HepG2 (cell line): Measurements from ENCODE around the gene PSMD8. TPM values are rescaled to one million over a fixed set of nuclear protein-coding genes. Genes with fewer than 3 reads are reported as not detected.

Experiments
- BCLAF1 ChIP-seq: fragments of 450-650 bp; IDR thresholded peaks from 2 replicates; pipeline ENCODE4 v1.6.1; 2017; ENCODE audit warnings: mild to moderate bottlenecking
- JARID2 ChIP-seq: sonication (generic); formaldehyde crosslinking; IDR thresholded peaks from 2 replicates; pipeline ENCODE4 v1.8.1; 2023; ENCODE audit warnings: missing genetic modification reagents, inconsistent platforms; ENCODE audit not compliant: insufficient replicate concordance
- SNAPC4 ChIP-seq: sonication (generic); formaldehyde crosslinking; IDR thresholded peaks from 2 replicates; pipeline ENCODE4 v1.4.0; 2020; ENCODE audit warnings: mild to moderate bottlenecking, missing genetic modification reagents
- STAT6 ChIP-seq: sonication (generic); formaldehyde crosslinking; IDR thresholded peaks from 2 replicates; pipeline ENCODE4 v1.4.0; 2020; ENCODE audit warnings: missing genetic modification reagents, mild to moderate bottlenecking, borderline replicate concordance
- ZNF224 ChIP-seq: sonication (generic); formaldehyde crosslinking; IDR thresholded peaks from 2 replicates; pipeline ENCODE4 v1.5.0; 2020; ENCODE audit warnings: mild to moderate bottlenecking, missing genetic modification reagents
- ZNF230 ChIP-seq: sonication (generic); formaldehyde crosslinking; IDR thresholded peaks from 2 replicates; pipeline ENCODE4 v1.4.0; 2020; ENCODE audit warnings: mild to moderate bottlenecking, missing genetic modification reagents
- ZNF407 ChIP-seq: sonication (generic); formaldehyde crosslinking; IDR thresholded peaks from one replicate; pipeline ENCODE4 v1.5.1; 2020; ENCODE audit warnings: mild to moderate bottlenecking, missing genetic modification reagents; ENCODE audit errors: not compliant biosample characterization
- ZNF766 ChIP-seq: sonication (generic); formaldehyde crosslinking; IDR thresholded peaks from 2 replicates; pipeline ENCODE4 v1.5.0; 2020; ENCODE audit warnings: missing genetic modification reagents, borderline replicate concordance
- polyA plus RNA-seq, 8 experiments: library from polyadenylated mRNA; depleted of rRNA in 3 of 8; stranded (reverse) in 7 of 8; unstranded in 1 of 8; fragments of >200 nt; fragmentation: Illumina TruSeq in 4 of 8; extraction: Trizol in 4 of 8; gene quantifications; 2 replicates each; pipeline versions ENCODE4 v1.2.1 to v1.2.3, GENCODE V29; 2011 to 2016; ENCODE audit warnings: low read depth in 4 of 8, missing spikeins in 1 of 8, mixed read lengths in 1 of 8; ENCODE audit not compliant: insufficient read depth in 1 of 8
- total RNA-seq, 5 experiments: library from RNA; depleted of rRNA; stranded (reverse); fragments of >200 nt; fragmentation: Illumina TruSeq; extraction: Trizol; gene quantifications; 2 replicates each; pipeline ENCODE4 v1.2.3, GENCODE V29; 2016; ENCODE audit warnings: low read depth in 1 of 5

Gene PSMD8
- total and polyA plus RNA-seq, 2 of the 13 experiments (the other 11 are each of a cell fraction or from before 2014, with no cell fraction given), result 162 to 296 TPM

GRCh38 chr19:38374332-38375097 is at the start of gene PSMD8 (continued):
- TF ChIP-seq SNAPC4 (CRISPR knock-in tag) (peak; percentile 71; the same call in 1 of the 2 replicates), JARID2 (no peak), STAT6 (CRISPR knock-in tag) (peak; percentile 54; the same call in 1 of the 2 replicates), BCLAF1 (no peak), ZNF407 (CRISPR knock-in tag) (peak; percentile 44), ZNF224 (peak; percentile 95), ZNF766 (no peak), ZNF230 (CRISPR knock-in tag) (peak; percentile 94)
